Panc1 (cell line): Measurements from ENCODE around the gene RNF224. TPM values are rescaled to one million over a fixed set of nuclear protein-coding genes. Genes with fewer than 3 reads are reported as not detected.

Experiments
- ATAC-seq: fragments of 200-7000 bp; cut with Tn5 transposase; 2 replicates; pipeline ENCODE4 v1.9.1; 2020; ENCODE audit warnings: mild to moderate bottlenecking, moderate library complexity
- BruUV-seq: library from RNA; stranded (reverse); fragments of 400-500 nt; replicated peaks from 2 replicates; lab custom pipeline; 2021; lab: Mats Ljungman, UMichigan
- CTCF ChIA-PET: fragments of 300-600 bp; sonication (Branson Sonifier 250); formaldehyde crosslinking; loops from one replicate; lab custom pipeline; 2022; ENCODE audit warnings: antibody characterized with exemption; lab: Charles Lee
- POLR2A ChIA-PET: fragments of 300-600 bp; sonication (Branson Sonifier 250); formaldehyde crosslinking; loops from one replicate; lab custom pipeline; 2022; ENCODE audit warnings: antibody characterized with exemption; lab: Charles Lee
- DNase-seq: peaks from one replicate; pipeline ENCODE4 v3.0.0-alpha.2; 2010; ENCODE audit warnings: low read depth, low spot score
- H3K27ac ChIP-seq: 2 replicates; pipeline ENCODE4 v1.5.1; 2011; ENCODE audit warnings: mild to moderate bottlenecking, low read length, inconsistent platforms
- H3K27me3 ChIP-seq: fragments of 200-500 bp; sonication (Bioruptor generic); 2 replicates; pipeline ENCODE4 v1.6.0; 2014; ENCODE audit warnings: low read length, inconsistent platforms; ENCODE audit not compliant: control insufficient read depth, insufficient read depth
- H3K36me3 ChIP-seq: fragments of 200-500 bp; sonication (Bioruptor generic); 2 replicates; pipeline ENCODE4 v1.5.1; 2014; ENCODE audit warnings: inconsistent platforms, mild to moderate bottlenecking, low read length, moderate library complexity; ENCODE audit not compliant: control insufficient read depth, insufficient read depth
- H3K4me1 ChIP-seq: 2 replicates; pipeline ENCODE4 v1.5.1; 2011; ENCODE audit warnings: inconsistent platforms, mild to moderate bottlenecking, low read length, moderate library complexity; ENCODE audit not compliant: control insufficient read depth, insufficient read depth
- H3K4me3 ChIP-seq, 2 experiments: 2 replicates each; pipeline ENCODE4 v1.5.1; 2011 to 2012; ENCODE audit warnings: low read depth in 2 of 2, low read length in 2 of 2, mild to moderate bottlenecking in 2 of 2, inconsistent platforms in 1 of 2, moderate library complexity in 1 of 2
- H3K9me3 ChIP-seq: fragments of 200-500 bp; sonication (Bioruptor generic); 2 replicates; pipeline ENCODE4 v1.5.1; 2014; ENCODE audit warnings: low read depth, mild to moderate bottlenecking, inconsistent platforms, low read length, moderate library complexity; ENCODE audit not compliant: control insufficient read depth, insufficient read depth
- POLR2AphosphoS5 ChIP-seq: IDR thresholded peaks from 2 replicates; pipeline ENCODE4 v1.6.1; 2012; ENCODE audit warnings: mild to moderate bottlenecking, low read depth, low read length, moderate library complexity
- SIN3A ChIP-seq: IDR thresholded peaks from 2 replicates; pipeline ENCODE4 v1.6.1; 2012; ENCODE audit warnings: low read depth, mild to moderate bottlenecking, low read length, moderate library complexity, borderline replicate concordance; ENCODE audit not compliant: insufficient read depth
- TCF7L2 ChIP-seq: IDR thresholded peaks from 2 replicates; pipeline ENCODE4 v1.6.1; 2011; ENCODE audit warnings: mild to moderate bottlenecking, low read depth, low read length, inconsistent platforms
- in situ Hi-C: cut with HindIII; loops from 2 replicates; pipeline ENCODE4 v1.10.0; 2016; ENCODE audit warnings: low sequenced_read_pairs, low pct_unique_long_range_greater_than_20kb
- intact Hi-C: fragments of 100-400 bp; cut with micrococcal nuclease; formaldehyde crosslinking; loops from one replicate; pipeline ENCODE4 v1.10.0; 2022; ENCODE audit not compliant: unreplicated experiment
- total RNA-seq: library from RNA; stranded (reverse); gene quantifications from one replicate; pipeline ENCODE4 v1.2.1, GENCODE V29; 2021; ENCODE audit not compliant: unreplicated experiment
- TF ChIP-seq, protein P1 (sequence below), 2 experiments: IDR thresholded peaks; 2 replicates each; pipeline ENCODE4 v1.6.1; 2011 to 2012; ENCODE audit warnings: low read depth in 2 of 2, control low read depth in 1 of 2, low read length in 1 of 2, mild to moderate bottlenecking in 1 of 2, moderate library complexity in 1 of 2; ENCODE audit not compliant: insufficient read depth in 1 of 2
- TF ChIP-seq, protein P2 (sequence below): fragments of 450-650 bp; IDR thresholded peaks from 2 replicates; pipeline ENCODE4 v1.5.1; 2017; ENCODE audit warnings: mild to moderate bottlenecking

Gene RNF224
- total RNA-seq, 1 experiment from 2014 or later = 0.15 TPM

DNA sequence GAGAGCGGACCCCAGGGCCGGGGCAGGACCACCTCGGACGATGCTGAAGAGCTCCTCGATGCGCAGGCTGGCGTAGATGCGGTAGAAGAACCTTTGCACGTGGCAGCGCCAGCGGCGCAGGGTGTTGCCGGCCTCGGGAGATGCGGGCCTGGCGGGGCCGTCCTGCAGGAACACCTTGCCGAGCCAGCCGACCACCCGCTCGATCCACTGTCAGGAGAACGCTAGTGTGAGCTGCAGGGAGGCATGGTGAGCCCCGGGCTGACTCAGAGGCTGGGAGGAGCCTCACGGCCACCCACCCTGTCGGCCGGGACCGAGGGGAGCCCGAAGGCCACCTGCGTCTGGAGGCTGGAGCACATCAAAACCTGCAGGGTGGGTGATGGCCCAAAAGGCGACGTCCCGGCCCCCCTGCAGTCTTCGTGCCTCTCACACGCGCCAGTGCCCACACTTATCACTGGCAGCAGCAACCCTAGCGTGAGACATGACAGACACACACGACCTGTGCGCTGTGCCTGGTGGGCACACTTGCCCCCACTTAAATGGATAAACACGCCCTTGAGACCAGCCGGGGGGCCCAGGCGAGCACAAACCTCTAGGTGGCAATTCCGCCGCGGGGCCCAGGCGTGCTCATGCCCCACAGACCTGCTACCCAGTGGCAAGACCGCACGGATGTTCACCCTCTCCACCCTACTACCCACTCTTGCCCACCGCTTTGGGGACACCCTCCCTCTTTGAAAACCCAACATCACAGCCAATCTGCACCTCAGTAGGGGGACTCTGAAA, 42.2 kb upstream of the RNF224 start:
- no peak overlapping the region for H3K27ac ChIP-seq
- H3K4me3 ChIP-seq = no peak overlapping the region
- DNase-seq = no peak
- intact Hi-C loops (no loop called here), in situ Hi-C loops (no loop called here)
- TF ChIP-seq SIN3A (no peak), TCF7L2 (no peak), POLR2AphosphoS5 (no peak)
- TF ChIP-seq, protein P1, sequence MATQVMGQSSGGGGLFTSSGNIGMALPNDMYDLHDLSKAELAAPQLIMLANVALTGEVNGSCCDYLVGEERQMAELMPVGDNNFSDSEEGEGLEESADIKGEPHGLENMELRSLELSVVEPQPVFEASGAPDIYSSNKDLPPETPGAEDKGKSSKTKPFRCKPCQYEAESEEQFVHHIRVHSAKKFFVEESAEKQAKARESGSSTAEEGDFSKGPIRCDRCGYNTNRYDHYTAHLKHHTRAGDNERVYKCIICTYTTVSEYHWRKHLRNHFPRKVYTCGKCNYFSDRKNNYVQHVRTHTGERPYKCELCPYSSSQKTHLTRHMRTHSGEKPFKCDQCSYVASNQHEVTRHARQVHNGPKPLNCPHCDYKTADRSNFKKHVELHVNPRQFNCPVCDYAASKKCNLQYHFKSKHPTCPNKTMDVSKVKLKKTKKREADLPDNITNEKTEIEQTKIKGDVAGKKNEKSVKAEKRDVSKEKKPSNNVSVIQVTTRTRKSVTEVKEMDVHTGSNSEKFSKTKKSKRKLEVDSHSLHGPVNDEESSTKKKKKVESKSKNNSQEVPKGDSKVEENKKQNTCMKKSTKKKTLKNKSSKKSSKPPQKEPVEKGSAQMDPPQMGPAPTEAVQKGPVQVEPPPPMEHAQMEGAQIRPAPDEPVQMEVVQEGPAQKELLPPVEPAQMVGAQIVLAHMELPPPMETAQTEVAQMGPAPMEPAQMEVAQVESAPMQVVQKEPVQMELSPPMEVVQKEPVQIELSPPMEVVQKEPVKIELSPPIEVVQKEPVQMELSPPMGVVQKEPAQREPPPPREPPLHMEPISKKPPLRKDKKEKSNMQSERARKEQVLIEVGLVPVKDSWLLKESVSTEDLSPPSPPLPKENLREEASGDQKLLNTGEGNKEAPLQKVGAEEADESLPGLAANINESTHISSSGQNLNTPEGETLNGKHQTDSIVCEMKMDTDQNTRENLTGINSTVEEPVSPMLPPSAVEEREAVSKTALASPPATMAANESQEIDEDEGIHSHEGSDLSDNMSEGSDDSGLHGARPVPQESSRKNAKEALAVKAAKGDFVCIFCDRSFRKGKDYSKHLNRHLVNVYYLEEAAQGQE (IDR thresholded peaks at IDR 0.05; ENCODE audit: insufficient read depth in 1 of 2, low read depth in 2 of 2, low read length in 1 of 2) = no peak
- TF ChIP-seq, protein P2, sequence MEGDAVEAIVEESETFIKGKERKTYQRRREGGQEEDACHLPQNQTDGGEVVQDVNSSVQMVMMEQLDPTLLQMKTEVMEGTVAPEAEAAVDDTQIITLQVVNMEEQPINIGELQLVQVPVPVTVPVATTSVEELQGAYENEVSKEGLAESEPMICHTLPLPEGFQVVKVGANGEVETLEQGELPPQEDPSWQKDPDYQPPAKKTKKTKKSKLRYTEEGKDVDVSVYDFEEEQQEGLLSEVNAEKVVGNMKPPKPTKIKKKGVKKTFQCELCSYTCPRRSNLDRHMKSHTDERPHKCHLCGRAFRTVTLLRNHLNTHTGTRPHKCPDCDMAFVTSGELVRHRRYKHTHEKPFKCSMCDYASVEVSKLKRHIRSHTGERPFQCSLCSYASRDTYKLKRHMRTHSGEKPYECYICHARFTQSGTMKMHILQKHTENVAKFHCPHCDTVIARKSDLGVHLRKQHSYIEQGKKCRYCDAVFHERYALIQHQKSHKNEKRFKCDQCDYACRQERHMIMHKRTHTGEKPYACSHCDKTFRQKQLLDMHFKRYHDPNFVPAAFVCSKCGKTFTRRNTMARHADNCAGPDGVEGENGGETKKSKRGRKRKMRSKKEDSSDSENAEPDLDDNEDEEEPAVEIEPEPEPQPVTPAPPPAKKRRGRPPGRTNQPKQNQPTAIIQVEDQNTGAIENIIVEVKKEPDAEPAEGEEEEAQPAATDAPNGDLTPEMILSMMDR = no peak
- no peaks in the 10 kb centered on the region for H3K9me3 ChIP-seq
- no peaks in the 10 kb centered on the region; the same call in 1 of the 2 replicates for H3K36me3 ChIP-seq
- CTCF ChIA-PET = no interaction called here
- no peak for ATAC-seq
- BruUV-seq = no TSS peak
- H3K27me3 ChIP-seq = no peaks in the 10 kb centered on the region
- POLR2A ChIA-PET = no interaction called here
- H3K4me1 ChIP-seq = peaks cover 16% of the 10 kb centered on the region

DNA sequence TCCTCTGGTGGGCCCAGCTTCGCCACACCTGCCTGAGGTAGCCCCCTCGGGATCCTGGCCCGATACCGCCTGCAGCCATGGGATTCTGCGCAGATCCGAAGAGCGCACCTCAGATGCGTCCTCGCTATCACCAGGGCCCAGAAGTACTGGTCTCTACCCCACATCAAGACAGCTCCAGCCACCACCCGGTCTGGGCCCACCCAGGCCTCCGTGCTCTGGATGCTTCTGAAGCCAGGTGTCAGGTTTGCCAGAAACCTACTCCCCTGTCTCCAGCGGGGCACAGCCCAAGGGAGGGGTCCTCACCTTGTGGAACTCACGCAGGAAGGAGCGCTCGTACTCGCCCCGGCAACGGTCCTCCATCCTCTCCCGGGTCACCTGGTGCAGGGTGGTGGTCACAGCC, 41.4 kb upstream of the RNF224 start:
- no peak overlapping the region for H3K27ac ChIP-seq
- no peak overlapping the region for H3K4me3 ChIP-seq
- ATAC-seq = no peak
- intact Hi-C loops (no loop called here), in situ Hi-C loops (no loop called here)
- peaks cover 18% of the 10 kb centered on the region for H3K4me1 ChIP-seq
- no peaks in the 10 kb centered on the region for H3K27me3 ChIP-seq
- no peaks in the 10 kb centered on the region for H3K9me3 ChIP-seq
- no peaks in the 10 kb centered on the region; the same call in 1 of the 2 replicates for H3K36me3 ChIP-seq
- ChIA-PET POLR2A (no interaction called here), CTCF (no interaction called here)
- no TSS peak for BruUV-seq
- TF ChIP-seq POLR2AphosphoS5 (no peak), SIN3A (no peak), TCF7L2 (no peak)
- TF ChIP-seq, protein P1 (IDR thresholded peaks at IDR 0.05; ENCODE audit: insufficient read depth in 1 of 2, low read depth in 2 of 2, low read length in 1 of 2) = no peak
- TF ChIP-seq, protein P2 = no peak
- no peak for DNase-seq
